ENCODE results near the gene ALPK3. TPM values are rescaled to one million over a fixed set of nuclear protein-coding genes. Genes with fewer than 3 reads are reported as not detected.

Gene ALPK3
- total RNA-seq, 1 donor from 2014 or later = 7.5 TPM

GRCh38 chr15:84823282-84823878 is 6.2 kb downstream of the ALPK3 start:
- DNase-seq = no peak

- peak; percentile 81 for DNase-seq
Measured at GRCh38 chr15:84824260-84825007, 7.3 kb downstream of the ALPK3 start.

GRCh38 chr15:84826369-84826823 is 9.2 kb downstream of the ALPK3 start:
- no peak for DNase-seq

- DNase-seq = no peak
Measured at GRCh38 chr15:84827246-84827645, 10.1 kb downstream of the ALPK3 start.

GRCh38 chr15:84828086-84828908 is 11.1 kb downstream of the ALPK3 start:
- no peak for DNase-seq

GRCh38 chr15:84829428-84829827 is 12.3 kb downstream of the ALPK3 start:
- DNase-seq = no peak

GRCh38 chr15:84830036-84830435 is 12.9 kb downstream of the ALPK3 start:
- no peak for DNase-seq

GRCh38 chr15:84831028-84831427 is 13.9 kb downstream of the ALPK3 start:
- DNase-seq = no peak

- no peak for DNase-seq
Measured at GRCh38 chr15:84831613-84832012, 14.5 kb downstream of the ALPK3 start.

GRCh38 chr15:84832448-84833040 is 15.4 kb downstream of the ALPK3 start:
- DNase-seq = no peak

- DNase-seq = no peak
Measured at GRCh38 chr15:84833447-84834228, 16.5 kb downstream of the ALPK3 start.

- no peak for DNase-seq
Measured at GRCh38 chr15:84834229-84834955, 17.2 kb downstream of the ALPK3 start.

- DNase-seq = no peak
Measured at GRCh38 chr15:84834969-84835368, 17.8 kb downstream of the ALPK3 start.

GRCh38 chr15:84835661-84836337 is 18.6 kb downstream of the ALPK3 start:
- DNase-seq = no peak

- no peak for DNase-seq
Measured at GRCh38 chr15:84836844-84837243, 19.7 kb downstream of the ALPK3 start.

GRCh38 chr15:84839714-84840113 is 22.6 kb downstream of the ALPK3 start:
- DNase-seq = no peak

- no peak for DNase-seq
Measured at GRCh38 chr15:84840255-84840654, 23.1 kb downstream of the ALPK3 start.

- DNase-seq = no peak
Measured at GRCh38 chr15:84840741-84841429, 23.7 kb downstream of the ALPK3 start.

- no peak for DNase-seq
Measured at GRCh38 chr15:84842781-84843180, 25.6 kb downstream of the ALPK3 start.

- no peak for DNase-seq
Measured at GRCh38 chr15:84844964-84845363, 27.8 kb downstream of the ALPK3 start.
